HepG2 (cell line): ENCODE results near the gene SMYD1. TPM values are rescaled to one million over a fixed set of nuclear protein-coding genes. Genes with fewer than 3 reads are reported as not detected.

Experiments used
- AHR ChIP-seq: IDR thresholded peaks from 2 replicates; pipeline ENCODE4 v1.6.1; 2018; ENCODE audit warnings: missing genetic modification reagents, missing compliant biosample characterization
- CAMTA2 ChIP-seq: sonication (generic); formaldehyde crosslinking; IDR thresholded peaks from 2 replicates; pipeline ENCODE4 v1.4.0; 2020; ENCODE audit warnings: mild to moderate bottlenecking, missing genetic modification reagents, borderline replicate concordance
- CEBPG ChIP-seq: IDR thresholded peaks from 2 replicates; pipeline ENCODE4 v1.6.1; 2016
- CHCHD3 ChIP-seq: sonication (generic); formaldehyde crosslinking; IDR thresholded peaks from 2 replicates; pipeline ENCODE4 v1.8.0; 2022; ENCODE audit warnings: mild to moderate bottlenecking, missing genetic modification reagents, moderate library complexity
- E2F1 ChIP-seq: sonication (generic); formaldehyde crosslinking; IDR thresholded peaks from 2 replicates; pipeline ENCODE4 v1.5.0; 2020; ENCODE audit warnings: missing genetic modification reagents
- FOXO1 ChIP-seq: sonication (generic); formaldehyde crosslinking; IDR thresholded peaks from 2 replicates; pipeline ENCODE4 v1.4.0; 2020; ENCODE audit warnings: missing genetic modification reagents
- GFI1 ChIP-seq: sonication (generic); formaldehyde crosslinking; IDR thresholded peaks from 2 replicates; pipeline ENCODE4 v1.5.0; 2020; ENCODE audit warnings: missing genetic modification reagents, mild to moderate bottlenecking, borderline replicate concordance
- GLI4 ChIP-seq: sonication (generic); formaldehyde crosslinking; IDR thresholded peaks from 2 replicates; pipeline ENCODE4 v1.5.1; 2020; ENCODE audit warnings: missing genetic modification reagents, mild to moderate bottlenecking, moderate library complexity, borderline replicate concordance
- HDAC1 ChIP-seq: sonication (generic); formaldehyde crosslinking; IDR thresholded peaks from 2 replicates; pipeline ENCODE4 v1.5.1; 2020; ENCODE audit warnings: mild to moderate bottlenecking, missing genetic modification reagents
- HOXD1 ChIP-seq: sonication (generic); formaldehyde crosslinking; IDR thresholded peaks from 2 replicates; pipeline ENCODE4 v1.5.0; 2020; ENCODE audit warnings: missing genetic modification reagents
- MIER2 ChIP-seq: IDR thresholded peaks from 2 replicates; pipeline ENCODE4 v1.6.1; 2016; ENCODE audit warnings: missing biosample characterization, missing genetic modification reagents
- MIXL1 ChIP-seq: IDR thresholded peaks from 2 replicates; pipeline ENCODE4 v1.6.1; 2016
- NFYC ChIP-seq: IDR thresholded peaks from 2 replicates; pipeline ENCODE4 v1.6.1; 2016; ENCODE audit warnings: missing genetic modification reagents, missing compliant biosample characterization
- RARA ChIP-seq: IDR thresholded peaks from 2 replicates; pipeline ENCODE4 v1.6.1; 2016; ENCODE audit warnings: missing genetic modification reagents, missing compliant biosample characterization
- SALL1 ChIP-seq: sonication (generic); formaldehyde crosslinking; IDR thresholded peaks from 2 replicates; pipeline ENCODE4 v1.8.0; 2022; ENCODE audit warnings: mild to moderate bottlenecking, missing genetic modification reagents
- ZNF101 ChIP-seq: sonication (generic); formaldehyde crosslinking; IDR thresholded peaks from 2 replicates; pipeline ENCODE4 v1.4.0; 2020; ENCODE audit warnings: mild to moderate bottlenecking, low read depth, missing genetic modification reagents, borderline replicate concordance
- ZNF282 ChIP-seq: fragments of 450-650 bp; IDR thresholded peaks from 2 replicates; pipeline ENCODE4 v1.6.1; 2018; ENCODE audit not compliant: partially characterized antibody
- ZNF614 ChIP-seq: IDR thresholded peaks from 2 replicates; pipeline ENCODE4 v1.6.1; 2018; ENCODE audit warnings: missing biosample characterization, missing genetic modification reagents, inconsistent platforms, borderline replicate concordance
- ZNF790 ChIP-seq: sonication (generic); formaldehyde crosslinking; IDR thresholded peaks from 2 replicates; pipeline ENCODE4 v1.8.0; 2022; ENCODE audit warnings: missing genetic modification reagents, mild to moderate bottlenecking, borderline replicate concordance
- polyA plus RNA-seq, 8 experiments: library from polyadenylated mRNA; depleted of rRNA in 3 of 8; stranded (reverse) in 7 of 8; unstranded in 1 of 8; fragments of >200 nt; fragmentation: Illumina TruSeq in 4 of 8; extraction: Trizol in 4 of 8; gene quantifications; 2 replicates each; pipeline versions ENCODE4 v1.2.1 to v1.2.3, GENCODE V29; 2011 to 2016; ENCODE audit warnings: low read depth in 4 of 8, missing spikeins in 1 of 8, mixed read lengths in 1 of 8; ENCODE audit not compliant: insufficient read depth in 1 of 8
- total RNA-seq, 5 experiments: library from RNA; depleted of rRNA; stranded (reverse); fragments of >200 nt; fragmentation: Illumina TruSeq; extraction: Trizol; gene quantifications; 2 replicates each; pipeline ENCODE4 v1.2.3, GENCODE V29; 2016; ENCODE audit warnings: low read depth in 1 of 5
- TF ChIP-seq, protein P1 (sequence below): IDR thresholded peaks from 2 replicates; pipeline ENCODE4 v1.6.1; 2012; ENCODE audit warnings: low read length, improper control_type of control experiment
- TF ChIP-seq, protein P2 (sequence below): sonication (generic); formaldehyde crosslinking; IDR thresholded peaks from 2 replicates; pipeline ENCODE4 v1.4.0; 2020; ENCODE audit warnings: mild to moderate bottlenecking, low read depth, missing genetic modification reagents
- TF ChIP-seq, protein P3 (sequence below): sonication (generic); formaldehyde crosslinking; IDR thresholded peaks from 2 replicates; pipeline ENCODE4 v1.5.1; 2020; ENCODE audit warnings: missing genetic modification reagents, mild to moderate bottlenecking, borderline replicate concordance
- TF ChIP-seq, protein P4 (sequence below): IDR thresholded peaks from 2 replicates; pipeline ENCODE4 v1.6.1; 2012; ENCODE audit warnings: low read depth, low read length, improper control_type of control experiment

Gene SMYD1
- total and polyA plus RNA-seq, 2 of the 13 experiments (the other 11 are each of a cell fraction or from before 2014, with no cell fraction given), result not detected

DNA sequence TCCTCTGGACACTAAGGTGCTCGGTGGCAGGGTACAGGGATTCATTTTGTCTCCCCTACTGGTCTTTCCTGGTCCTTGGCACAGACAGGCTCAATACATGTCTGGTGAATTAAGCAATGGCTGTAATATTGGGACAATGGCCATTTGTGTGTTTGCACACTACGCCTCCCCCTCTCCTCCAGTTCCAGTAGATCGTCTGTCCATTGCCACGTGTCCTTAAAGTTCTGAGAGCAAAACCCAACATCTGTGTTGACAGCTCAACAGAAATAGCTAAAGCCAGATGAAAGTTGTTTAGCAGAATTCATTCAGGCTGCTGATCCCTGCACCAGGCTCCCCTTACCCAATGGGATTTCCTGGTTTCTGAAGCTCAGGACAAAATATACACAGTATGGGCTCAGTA is 69.2 kb downstream of the SMYD1 start (continued):
- TF ChIP-seq, protein P1, sequence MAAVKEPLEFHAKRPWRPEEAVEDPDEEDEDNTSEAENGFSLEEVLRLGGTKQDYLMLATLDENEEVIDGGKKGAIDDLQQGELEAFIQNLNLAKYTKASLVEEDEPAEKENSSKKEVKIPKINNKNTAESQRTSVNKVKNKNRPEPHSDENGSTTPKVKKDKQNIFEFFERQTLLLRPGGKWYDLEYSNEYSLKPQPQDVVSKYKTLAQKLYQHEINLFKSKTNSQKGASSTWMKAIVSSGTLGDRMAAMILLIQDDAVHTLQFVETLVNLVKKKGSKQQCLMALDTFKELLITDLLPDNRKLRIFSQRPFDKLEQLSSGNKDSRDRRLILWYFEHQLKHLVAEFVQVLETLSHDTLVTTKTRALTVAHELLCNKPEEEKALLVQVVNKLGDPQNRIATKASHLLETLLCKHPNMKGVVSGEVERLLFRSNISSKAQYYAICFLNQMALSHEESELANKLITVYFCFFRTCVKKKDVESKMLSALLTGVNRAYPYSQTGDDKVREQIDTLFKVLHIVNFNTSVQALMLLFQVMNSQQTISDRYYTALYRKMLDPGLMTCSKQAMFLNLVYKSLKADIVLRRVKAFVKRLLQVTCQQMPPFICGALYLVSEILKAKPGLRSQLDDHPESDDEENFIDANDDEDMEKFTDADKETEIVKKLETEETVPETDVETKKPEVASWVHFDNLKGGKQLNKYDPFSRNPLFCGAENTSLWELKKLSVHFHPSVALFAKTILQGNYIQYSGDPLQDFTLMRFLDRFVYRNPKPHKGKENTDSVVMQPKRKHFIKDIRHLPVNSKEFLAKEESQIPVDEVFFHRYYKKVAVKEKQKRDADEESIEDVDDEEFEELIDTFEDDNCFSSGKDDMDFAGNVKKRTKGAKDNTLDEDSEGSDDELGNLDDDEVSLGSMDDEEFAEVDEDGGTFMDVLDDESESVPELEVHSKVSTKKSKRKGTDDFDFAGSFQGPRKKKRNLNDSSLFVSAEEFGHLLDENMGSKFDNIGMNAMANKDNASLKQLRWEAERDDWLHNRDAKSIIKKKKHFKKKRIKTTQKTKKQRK, result no peak
- TF ChIP-seq ZNF790 (CRISPR knock-in tag) (no peak), CEBPG (CRISPR knock-in tag) (peak; percentile 88), ZNF101 (CRISPR knock-in tag) (no peak), CHCHD3 (CRISPR knock-in tag) (no peak), AHR (CRISPR knock-in tag) (no peak), CAMTA2 (no peak), HDAC1 (CRISPR knock-in tag) (0 out of 2 replicates have a peak, but pooled peaks have one; percentile 26), GLI4 (CRISPR knock-in tag) (no peak), ZNF282 (no peak), NFYC (CRISPR knock-in tag) (peak; percentile 21; the same call in 1 of the 2 replicates), FOXO1 (CRISPR knock-in tag) (peak; percentile 31; the same call in 1 of the 2 replicates), MIXL1 (CRISPR knock-in tag) (no peak; the same call in 1 of the 2 replicates), HOXD1 (0 out of 2 replicates have a peak, but pooled peaks have one; percentile 12), E2F1 (CRISPR knock-in tag) (no peak), MIER2 (CRISPR knock-in tag) (peak; percentile 59; the same call in 1 of the 2 replicates), RARA (CRISPR knock-in tag) (peak; percentile 59), SALL1 (CRISPR knock-in tag) (peak; percentile 68), ZNF614 (CRISPR knock-in tag) (no peak; the same call in 1 of the 2 replicates), GFI1 (CRISPR knock-in tag) (no peak)
- TF ChIP-seq, protein P2, sequence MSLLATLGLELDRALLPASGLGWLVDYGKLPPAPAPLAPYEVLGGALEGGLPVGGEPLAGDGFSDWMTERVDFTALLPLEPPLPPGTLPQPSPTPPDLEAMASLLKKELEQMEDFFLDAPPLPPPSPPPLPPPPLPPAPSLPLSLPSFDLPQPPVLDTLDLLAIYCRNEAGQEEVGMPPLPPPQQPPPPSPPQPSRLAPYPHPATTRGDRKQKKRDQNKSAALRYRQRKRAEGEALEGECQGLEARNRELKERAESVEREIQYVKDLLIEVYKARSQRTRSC (CRISPR knock-in tag), result no peak
- TF ChIP-seq, protein P3, sequence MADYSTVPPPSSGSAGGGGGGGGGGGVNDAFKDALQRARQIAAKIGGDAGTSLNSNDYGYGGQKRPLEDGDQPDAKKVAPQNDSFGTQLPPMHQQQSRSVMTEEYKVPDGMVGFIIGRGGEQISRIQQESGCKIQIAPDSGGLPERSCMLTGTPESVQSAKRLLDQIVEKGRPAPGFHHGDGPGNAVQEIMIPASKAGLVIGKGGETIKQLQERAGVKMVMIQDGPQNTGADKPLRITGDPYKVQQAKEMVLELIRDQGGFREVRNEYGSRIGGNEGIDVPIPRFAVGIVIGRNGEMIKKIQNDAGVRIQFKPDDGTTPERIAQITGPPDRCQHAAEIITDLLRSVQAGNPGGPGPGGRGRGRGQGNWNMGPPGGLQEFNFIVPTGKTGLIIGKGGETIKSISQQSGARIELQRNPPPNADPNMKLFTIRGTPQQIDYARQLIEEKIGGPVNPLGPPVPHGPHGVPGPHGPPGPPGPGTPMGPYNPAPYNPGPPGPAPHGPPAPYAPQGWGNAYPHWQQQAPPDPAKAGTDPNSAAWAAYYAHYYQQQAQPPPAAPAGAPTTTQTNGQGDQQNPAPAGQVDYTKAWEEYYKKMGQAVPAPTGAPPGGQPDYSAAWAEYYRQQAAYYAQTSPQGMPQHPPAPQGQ, result no peak
- TF ChIP-seq, protein P4, sequence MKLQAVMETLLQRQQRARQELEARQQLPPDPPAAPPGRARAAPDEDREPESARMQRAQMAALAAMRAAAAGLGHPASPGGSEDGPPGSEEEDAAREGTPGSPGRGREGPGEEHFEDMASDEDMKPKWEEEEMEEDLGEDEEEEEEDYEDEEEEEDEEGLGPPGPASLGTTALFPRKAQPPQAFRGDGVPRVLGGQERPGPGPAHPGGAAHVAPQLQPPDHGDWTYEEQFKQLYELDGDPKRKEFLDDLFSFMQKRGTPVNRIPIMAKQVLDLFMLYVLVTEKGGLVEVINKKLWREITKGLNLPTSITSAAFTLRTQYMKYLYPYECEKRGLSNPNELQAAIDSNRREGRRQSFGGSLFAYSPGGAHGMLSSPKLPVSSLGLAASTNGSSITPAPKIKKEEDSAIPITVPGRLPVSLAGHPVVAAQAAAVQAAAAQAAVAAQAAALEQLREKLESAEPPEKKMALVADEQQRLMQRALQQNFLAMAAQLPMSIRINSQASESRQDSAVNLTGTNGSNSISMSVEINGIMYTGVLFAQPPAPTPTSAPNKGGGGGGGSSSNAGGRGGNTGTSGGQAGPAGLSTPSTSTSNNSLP, result 0 out of 2 replicates have a peak, but pooled peaks have one; percentile 25
